Osteoblast (primary cell): Measurements from ENCODE around the gene TAF11. TPM values are rescaled to one million over a fixed set of nuclear protein-coding genes. Genes with fewer than 3 reads are reported as not detected.

Experiments used
- DNase-seq: peaks from one replicate; pipeline ENCODE4 v3.0.0; 2011; ENCODE audit warnings: low spot score, mixed read lengths; ENCODE audit not compliant: insufficient read length; ENCODE audit errors: missing footprints
- H2AFZ ChIP-seq: 2 replicates; pipeline ENCODE4 v1.6.0; 2011; ENCODE audit warnings: mild to moderate bottlenecking, low read length
- H3K27ac ChIP-seq: 2 replicates; pipeline ENCODE4 v1.5.1; 2011; ENCODE audit warnings: mild to moderate bottlenecking, low read depth, low read length, moderate library complexity
- H3K27me3 ChIP-seq: 2 replicates; pipeline ENCODE4 v1.6.0; 2012; ENCODE audit warnings: mild to moderate bottlenecking, control low read depth, inconsistent platforms, low read length, moderate library complexity; ENCODE audit not compliant: insufficient read depth
- H3K36me3 ChIP-seq: 2 replicates; pipeline ENCODE4 v1.5.1; 2011; ENCODE audit warnings: mild to moderate bottlenecking, low read length, control low read depth, moderate library complexity; ENCODE audit not compliant: insufficient read depth
- H3K4me1 ChIP-seq: 2 replicates; pipeline ENCODE4 v1.5.1; 2011; ENCODE audit warnings: mild to moderate bottlenecking, low read length, control low read depth, moderate library complexity; ENCODE audit not compliant: insufficient read depth
- H3K4me2 ChIP-seq: 2 replicates; pipeline ENCODE4 v1.6.0; 2011; ENCODE audit warnings: mild to moderate bottlenecking, low read length; ENCODE audit not compliant: insufficient read depth
- H3K4me3 ChIP-seq: fragments of 200-600 bp; sonication (generic); 3 replicates; pipeline ENCODE4 v1.5.1; 2012; ENCODE audit warnings: mild to moderate bottlenecking, low read length, inconsistent platforms; ENCODE audit not compliant: insufficient read depth
- H3K79me2 ChIP-seq: 2 replicates; pipeline ENCODE4 v1.6.0; 2012; ENCODE audit warnings: mild to moderate bottlenecking, low read length, control low read depth, inconsistent platforms; ENCODE audit not compliant: insufficient read depth
- H3K9me3 ChIP-seq: 2 replicates; pipeline ENCODE4 v1.5.1; 2011; ENCODE audit warnings: low read depth, low read length, control low read depth
- H4K20me1 ChIP-seq: 2 replicates; pipeline ENCODE4 v1.6.0; 2012; ENCODE audit warnings: mild to moderate bottlenecking, low read length, control low read depth; ENCODE audit not compliant: insufficient read depth
- total RNA-seq: library from RNA; depleted of rRNA; stranded (reverse); fragments of >200 nt; gene quantifications from 2 replicates; pipeline ENCODE4 v1.2.3, GENCODE V29; 2012
- TF ChIP-seq, protein P1 (sequence below): IDR thresholded peaks from 2 replicates; pipeline ENCODE4 v1.5.1; 2011; ENCODE audit warnings: mild to moderate bottlenecking, low read depth, low read length, moderate library complexity; ENCODE audit errors: extremely low read depth

The TAF11 gene
- total RNA-seq, 1 donor, result 16.6 TPM

GRCh38 chr6:34837528-34837927, 50.3 kb downstream of the TAF11 start:
- peaks cover 14% of the 10 kb centered on the region for H3K4me1 ChIP-seq
- H3K4me3 ChIP-seq, result no peak overlapping the region
- H4K20me1 ChIP-seq, result no peaks in the 10 kb centered on the region
- no peaks in the 10 kb centered on the region for H3K9me3 ChIP-seq
- no peak overlapping the region for H3K27ac ChIP-seq
- TF ChIP-seq, protein P1, sequence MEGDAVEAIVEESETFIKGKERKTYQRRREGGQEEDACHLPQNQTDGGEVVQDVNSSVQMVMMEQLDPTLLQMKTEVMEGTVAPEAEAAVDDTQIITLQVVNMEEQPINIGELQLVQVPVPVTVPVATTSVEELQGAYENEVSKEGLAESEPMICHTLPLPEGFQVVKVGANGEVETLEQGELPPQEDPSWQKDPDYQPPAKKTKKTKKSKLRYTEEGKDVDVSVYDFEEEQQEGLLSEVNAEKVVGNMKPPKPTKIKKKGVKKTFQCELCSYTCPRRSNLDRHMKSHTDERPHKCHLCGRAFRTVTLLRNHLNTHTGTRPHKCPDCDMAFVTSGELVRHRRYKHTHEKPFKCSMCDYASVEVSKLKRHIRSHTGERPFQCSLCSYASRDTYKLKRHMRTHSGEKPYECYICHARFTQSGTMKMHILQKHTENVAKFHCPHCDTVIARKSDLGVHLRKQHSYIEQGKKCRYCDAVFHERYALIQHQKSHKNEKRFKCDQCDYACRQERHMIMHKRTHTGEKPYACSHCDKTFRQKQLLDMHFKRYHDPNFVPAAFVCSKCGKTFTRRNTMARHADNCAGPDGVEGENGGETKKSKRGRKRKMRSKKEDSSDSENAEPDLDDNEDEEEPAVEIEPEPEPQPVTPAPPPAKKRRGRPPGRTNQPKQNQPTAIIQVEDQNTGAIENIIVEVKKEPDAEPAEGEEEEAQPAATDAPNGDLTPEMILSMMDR, result no peak
- no peak for DNase-seq
- peaks cover 10% of the 10 kb centered on the region for H3K36me3 ChIP-seq
- H2AFZ ChIP-seq, result no peak overlapping the region
- H3K79me2 ChIP-seq, result no peaks in the 10 kb centered on the region
- H3K27me3 ChIP-seq, result no peaks in the 10 kb centered on the region
- H3K4me2 ChIP-seq, result no peak overlapping the region

- TF ChIP-seq, protein P1, result no peak
- no peak overlapping the region for H3K4me2 ChIP-seq
- no peak for DNase-seq
- peaks cover 14% of the 10 kb centered on the region for H3K4me1 ChIP-seq
- H3K27me3 ChIP-seq, result no peaks in the 10 kb centered on the region
- peaks cover 10% of the 10 kb centered on the region for H3K36me3 ChIP-seq
- H3K27ac ChIP-seq, result no peak overlapping the region
- no peak overlapping the region for H3K4me3 ChIP-seq
- H3K79me2 ChIP-seq, result no peaks in the 10 kb centered on the region
- H4K20me1 ChIP-seq, result no peaks in the 10 kb centered on the region
- no peaks in the 10 kb centered on the region for H3K9me3 ChIP-seq
- H2AFZ ChIP-seq, result no peak overlapping the region
Observed at GRCh38 chr6:34836451-34836850, 51.4 kb downstream of the TAF11 start.

- Histone ChIP-seq H3K36me3 (peaks cover 10% of the 10 kb centered on the region), H2AFZ (no peak overlapping the region), H3K27ac (no peak overlapping the region), H3K79me2 (no peaks in the 10 kb centered on the region), H3K9me3 (no peaks in the 10 kb centered on the region), H3K27me3 (no peaks in the 10 kb centered on the region), H3K4me1 (peaks cover 14% of the 10 kb centered on the region), H3K4me2 (no peak overlapping the region), H4K20me1 (no peaks in the 10 kb centered on the region), H3K4me3 (no peak overlapping the region)
- no peak for DNase-seq
- TF ChIP-seq, protein P1, result no peak
Observed at GRCh38 chr6:34836008-34836407, 51.8 kb downstream of the TAF11 start.

- H3K9me3 ChIP-seq, result no peaks in the 10 kb centered on the region
- H3K36me3 ChIP-seq, result peaks cover 10% of the 10 kb centered on the region
- no peaks in the 10 kb centered on the region for H4K20me1 ChIP-seq
- H3K79me2 ChIP-seq, result no peaks in the 10 kb centered on the region
- H3K4me3 ChIP-seq, result no peak overlapping the region
- peak; percentile 52 for DNase-seq
- TF ChIP-seq, protein P1, result no peak
- H3K4me2 ChIP-seq, result no peak overlapping the region
- H2AFZ ChIP-seq, result no peak overlapping the region
- H3K4me1 ChIP-seq, result peaks cover 14% of the 10 kb centered on the region
- no peaks in the 10 kb centered on the region for H3K27me3 ChIP-seq
- no peak overlapping the region for H3K27ac ChIP-seq
Observed at GRCh38 chr6:34834789-34835518, 52.9 kb downstream of the TAF11 start.
